Measurements from ENCODE around the gene MPV17L.
"Not testable (repeated sequence)": the region's sequence is repeated elsewhere in the genome, so short reads cannot be mapped to it uniquely, and the experiment has no call there.

Gene MPV17L

DNA sequence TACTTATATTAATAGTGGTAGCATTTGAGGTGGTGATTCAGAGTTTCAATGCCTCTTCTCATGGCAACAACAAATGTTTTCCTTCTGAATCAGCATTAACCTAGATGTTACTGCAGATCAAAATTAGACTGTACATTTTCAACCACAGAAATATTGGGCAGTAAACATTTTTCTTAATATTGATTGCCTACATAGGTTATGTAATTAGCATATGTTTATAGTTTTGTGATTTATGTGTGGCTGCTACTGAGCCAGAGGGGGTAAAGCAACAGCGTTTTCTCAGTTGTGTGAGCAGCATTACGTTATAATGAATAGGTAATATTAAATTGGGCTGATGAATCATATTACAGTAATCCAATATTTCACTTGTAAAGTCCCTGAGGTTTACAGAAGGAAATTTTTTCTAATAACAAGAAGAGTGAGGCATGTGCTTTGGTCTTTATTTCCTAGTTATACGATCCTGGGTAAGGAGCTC is 20.0 kb downstream of the MPV17L start:
- no peak for DNase-seq

DNA sequence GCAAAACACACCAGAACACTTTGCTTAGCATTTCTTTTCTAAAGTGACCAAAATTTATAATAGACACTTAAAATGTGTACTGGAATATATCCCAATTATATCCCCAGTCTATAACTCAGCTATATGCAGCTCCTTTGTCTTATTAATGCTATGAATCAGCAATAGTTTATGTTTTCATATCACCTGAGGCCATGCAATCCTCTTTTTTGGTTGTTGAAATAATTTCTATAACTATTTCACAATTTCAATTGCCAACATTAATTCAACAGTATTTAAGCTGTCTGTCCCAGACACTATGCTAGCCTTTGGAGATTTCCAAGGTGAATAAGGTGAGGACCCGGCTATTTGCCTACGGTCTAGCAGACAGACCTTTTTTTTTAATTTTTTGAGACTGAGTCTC is 21.6 kb downstream of the MPV17L start:
- no peak for DNase-seq

DNA sequence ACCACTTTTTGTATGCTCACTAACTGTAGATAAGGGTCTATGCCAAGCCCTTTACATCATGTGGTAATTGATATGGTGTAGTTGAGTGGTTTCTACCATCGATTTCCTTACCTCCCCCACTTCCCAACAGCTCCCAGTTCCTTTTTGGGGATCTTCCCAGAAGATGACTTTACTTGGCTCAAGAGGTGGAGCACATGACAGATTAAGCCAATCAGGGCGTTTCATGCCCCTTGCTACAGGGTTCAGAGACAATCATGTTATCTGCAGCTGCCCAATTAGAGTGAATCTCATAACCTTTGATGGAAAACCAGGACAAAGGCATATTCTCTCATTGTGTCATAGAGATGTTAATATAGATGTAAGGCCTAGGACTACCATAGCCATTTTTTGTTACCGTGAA is 22.7 kb downstream of the MPV17L start:
- DNase-seq: no peak

DNA sequence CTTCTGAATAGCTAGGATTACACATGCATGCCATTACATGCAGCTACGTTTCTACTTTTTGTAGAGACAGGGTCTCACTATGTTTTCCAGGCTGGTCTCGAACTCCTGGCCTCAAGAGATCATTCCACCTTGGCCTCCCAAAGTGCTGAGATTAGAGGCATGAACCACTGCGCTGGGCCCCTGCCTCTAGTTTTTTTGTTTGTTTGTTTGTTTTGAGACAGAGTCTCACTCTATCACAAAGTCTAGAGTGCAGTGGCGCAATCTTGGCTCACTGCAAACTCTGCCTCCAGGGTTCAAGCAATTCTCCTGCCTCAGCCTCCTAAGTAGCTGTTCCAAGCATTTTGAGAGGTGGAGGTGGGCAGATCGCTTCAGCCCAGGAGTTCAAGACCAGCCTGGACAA is 26.1 kb downstream of the MPV17L start:
- DNase-seq: not testable (repeated sequence)

DNA sequence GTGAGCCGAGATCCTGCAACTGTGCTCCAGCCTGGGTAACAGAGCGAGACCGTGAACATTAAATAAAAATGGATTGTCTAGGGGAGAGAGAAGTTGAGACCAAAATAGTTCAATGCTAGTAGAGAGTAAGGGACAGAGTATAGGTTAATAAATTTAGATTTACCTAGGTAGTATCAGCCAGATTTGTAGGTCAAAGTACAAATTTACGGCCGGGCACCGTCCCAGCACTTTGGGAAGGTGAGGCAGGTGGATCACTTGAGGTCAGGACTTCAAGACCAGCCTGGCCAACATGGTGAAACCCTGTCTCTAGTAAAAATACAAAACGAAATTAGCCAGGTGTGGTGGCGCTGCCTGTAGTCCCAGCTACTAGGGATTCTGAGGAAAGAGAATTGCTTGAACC is 26.7 kb downstream of the MPV17L start:
- no peak for DNase-seq

DNA sequence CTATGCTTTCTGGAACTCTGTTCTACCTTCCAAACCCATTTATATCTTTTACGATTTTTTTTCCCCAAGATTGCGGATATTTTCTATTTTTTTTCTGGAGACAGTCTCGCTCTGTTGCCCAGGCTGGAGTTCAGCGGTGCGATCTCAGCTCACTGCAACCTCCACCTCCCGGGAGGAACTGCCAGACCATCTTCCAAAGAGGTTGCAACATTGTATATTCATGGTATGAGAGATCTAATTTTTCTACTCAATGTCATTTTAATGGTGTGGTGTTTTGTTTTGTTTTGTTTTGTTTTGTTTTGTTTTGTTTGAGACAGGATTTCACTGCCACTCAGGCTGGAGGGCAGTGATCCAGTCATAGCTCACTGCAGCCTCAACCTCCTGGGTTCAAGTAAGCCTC is 30.3 kb downstream of the MPV17L start:
- DNase-seq: no peak

DNA sequence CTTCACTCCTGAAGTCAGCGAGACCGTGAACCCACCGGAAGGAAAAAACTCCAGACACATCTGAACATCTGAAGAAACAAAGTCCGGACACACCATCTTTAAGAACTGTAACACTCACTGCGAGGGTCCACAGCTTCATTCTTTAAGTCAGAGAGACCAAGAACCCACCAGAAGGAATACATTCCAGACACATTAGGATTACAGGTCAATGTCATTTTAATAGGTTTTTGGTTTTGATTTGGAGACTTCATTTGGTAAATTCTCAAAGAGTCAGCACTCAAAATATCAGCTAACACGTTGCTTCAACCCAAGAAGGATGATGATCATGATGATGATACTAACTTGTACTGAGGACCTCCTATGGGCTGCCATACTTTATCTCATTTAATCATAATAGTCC is 31.2 kb downstream of the MPV17L start:
- no peak for DNase-seq

DNA sequence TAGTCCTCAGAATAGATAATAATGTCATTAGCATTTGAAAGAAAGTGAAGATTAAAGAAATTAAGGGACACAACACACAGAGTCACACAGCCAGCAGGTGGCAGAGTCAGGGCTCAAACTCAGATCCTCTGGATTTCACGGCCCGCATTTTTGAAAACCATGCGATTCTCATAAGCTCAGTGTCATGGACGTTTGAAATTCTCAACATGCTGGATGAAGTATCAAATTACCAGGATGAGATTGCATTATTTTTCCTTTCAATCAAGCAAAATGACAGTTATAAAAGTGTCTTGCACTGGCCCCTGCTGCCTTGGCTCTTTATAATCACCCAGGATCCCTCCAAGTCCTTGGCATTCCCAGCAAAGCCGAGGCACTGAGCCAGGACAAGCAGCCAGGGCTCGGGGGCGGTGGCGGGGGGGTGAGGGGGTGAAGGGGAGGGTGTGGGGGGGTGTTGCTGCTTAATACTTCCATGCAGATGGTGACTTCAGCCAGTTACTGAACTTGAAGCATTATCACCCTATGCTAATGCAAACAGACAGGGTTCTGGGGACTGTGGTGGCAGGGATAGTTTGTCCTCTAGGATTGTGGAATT is 32.2 kb downstream of the MPV17L start:
- DNase-seq: peak in 1 of 2 experiments; percentile 51

DNA sequence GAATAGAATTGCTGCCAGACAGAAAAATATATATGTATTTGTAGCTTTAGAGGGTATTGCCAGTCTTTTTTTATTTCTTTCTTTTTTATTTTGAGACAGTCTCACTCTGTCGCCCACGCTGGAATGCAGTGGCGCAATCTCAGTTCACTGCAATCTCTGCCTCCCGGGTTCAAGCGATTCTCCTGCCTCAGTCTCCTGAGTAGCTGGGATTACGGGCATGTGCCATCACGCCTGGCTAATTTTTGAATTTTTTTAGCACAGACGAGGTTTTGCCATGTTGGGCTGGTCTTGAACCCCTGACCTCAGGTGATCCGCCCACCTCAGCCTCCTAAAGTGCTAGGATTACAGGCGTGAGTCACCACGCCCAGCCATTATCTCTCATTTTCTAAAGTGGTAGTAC is 35.3 kb downstream of the MPV17L start:
- DNase-seq: not testable (repeated sequence)

DNA sequence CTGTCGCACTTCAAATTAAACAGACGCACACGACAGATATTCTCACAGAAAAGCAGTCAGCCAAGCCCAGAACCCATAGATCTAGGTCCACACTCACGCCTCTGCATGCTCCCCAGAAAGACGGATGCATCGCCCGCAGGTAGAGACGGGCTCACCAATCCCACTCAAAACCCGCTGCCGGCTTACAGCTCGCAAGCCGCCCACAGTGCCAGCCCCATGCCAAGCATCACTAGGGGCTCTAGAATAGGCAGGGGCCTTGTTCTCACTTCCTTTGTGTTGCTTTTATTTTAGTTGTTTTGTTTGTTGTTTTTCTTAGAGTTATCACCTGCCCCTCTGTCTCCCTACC is 38.5 kb downstream of the MPV17L start:
- DNase-seq: no peak

DNA sequence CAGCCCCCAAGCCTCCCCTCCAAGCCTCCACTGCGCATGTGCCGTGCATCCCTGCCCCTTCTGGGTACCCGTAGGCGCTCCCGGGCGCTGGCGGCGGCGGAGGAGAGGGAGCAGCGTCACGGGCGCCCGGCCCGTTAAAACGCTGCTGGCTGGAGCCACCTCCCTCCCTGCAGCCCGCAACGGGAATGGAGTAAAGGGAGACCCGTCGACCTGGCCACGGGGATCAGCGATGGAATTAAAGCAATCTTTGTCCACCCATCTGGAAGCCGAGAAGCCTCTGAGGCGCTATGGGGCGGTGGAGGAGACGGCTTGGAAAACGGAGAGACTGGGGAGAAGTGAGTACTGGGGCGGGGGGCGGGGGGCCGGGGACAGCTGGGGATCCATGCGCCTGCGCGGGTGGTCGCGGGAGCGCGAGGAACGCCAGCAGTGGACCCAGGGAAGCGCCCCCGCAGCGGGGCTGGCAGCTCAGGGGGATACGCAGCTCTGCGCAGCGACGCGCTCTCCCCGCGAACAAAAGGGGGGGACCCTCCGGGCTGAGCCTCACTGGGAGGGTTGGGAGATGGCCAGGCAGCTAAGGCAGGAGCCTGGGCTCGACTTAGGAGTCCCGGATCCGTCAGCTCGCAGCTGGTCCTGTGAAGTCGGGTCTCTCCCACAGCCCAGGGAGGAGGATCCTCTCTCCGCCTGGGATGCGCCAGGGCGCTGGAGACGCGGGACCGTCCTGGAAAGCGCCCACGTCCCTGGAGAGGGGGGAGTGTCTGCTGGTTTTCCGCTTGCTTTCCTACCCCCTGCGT is 39.1 kb downstream of the MPV17L start, which contains the start of gene BMERB1:
TSS of gene BMERB1 (plus strand) at position 164 of the 791 bp plus-strand sequence. CDS start at position 230, 66 bp downstream.
- DNase-seq: peak; percentile 42 to 83

DNA sequence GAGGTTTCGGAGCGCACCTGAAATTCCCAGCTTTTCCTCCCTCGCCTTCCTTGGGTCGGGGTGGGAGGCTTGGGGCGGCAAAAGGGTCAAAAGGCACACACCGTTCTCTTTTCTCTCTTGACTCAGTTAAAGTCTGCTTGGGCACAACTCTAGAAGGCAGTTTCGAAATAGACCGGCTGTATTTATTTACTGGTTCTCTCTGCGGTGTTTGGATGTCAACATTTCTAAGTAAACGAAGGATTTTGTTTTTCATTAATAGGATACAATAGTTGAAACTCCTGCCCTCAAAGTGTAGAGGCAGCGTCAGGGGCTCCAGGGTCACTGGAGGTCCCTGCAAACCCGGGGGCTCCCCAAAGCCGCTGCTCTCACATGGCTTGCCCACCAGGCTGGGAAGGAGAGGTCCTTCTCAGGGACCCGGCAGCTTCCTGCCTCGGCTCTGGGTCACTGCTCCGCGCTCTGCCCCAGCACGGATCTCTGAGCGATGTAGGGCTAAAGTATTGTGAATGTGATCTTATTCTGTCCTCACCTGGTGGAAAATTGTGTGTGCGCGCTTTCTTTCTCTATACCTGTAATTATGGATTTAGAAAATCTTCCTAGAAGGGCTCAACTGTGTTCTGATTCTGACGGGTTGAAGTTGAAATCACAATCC is 39.8 kb downstream of the MPV17L start:
- peak in 1 of 2 experiments; percentile 57 for DNase-seq

DNA sequence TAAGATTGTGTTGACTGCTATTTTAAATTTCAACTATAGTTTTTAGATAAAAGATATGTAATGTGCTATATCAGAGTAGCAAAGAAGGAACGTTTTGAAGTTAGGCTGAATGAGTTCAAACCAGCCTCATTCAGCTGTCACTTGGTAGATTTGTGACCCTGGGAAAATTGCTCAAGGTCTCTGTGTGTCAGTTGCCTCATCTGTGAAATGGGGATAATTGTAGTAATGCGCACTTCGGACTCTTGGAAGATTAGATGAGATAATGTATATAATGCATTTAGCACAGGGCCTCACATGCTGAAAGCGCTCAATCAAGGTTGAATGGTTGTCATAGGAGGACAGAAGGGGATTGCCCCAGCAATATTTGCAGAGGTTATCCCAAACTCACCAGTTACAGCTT is 43.5 kb downstream of the MPV17L start:
- DNase-seq: no peak

DNA sequence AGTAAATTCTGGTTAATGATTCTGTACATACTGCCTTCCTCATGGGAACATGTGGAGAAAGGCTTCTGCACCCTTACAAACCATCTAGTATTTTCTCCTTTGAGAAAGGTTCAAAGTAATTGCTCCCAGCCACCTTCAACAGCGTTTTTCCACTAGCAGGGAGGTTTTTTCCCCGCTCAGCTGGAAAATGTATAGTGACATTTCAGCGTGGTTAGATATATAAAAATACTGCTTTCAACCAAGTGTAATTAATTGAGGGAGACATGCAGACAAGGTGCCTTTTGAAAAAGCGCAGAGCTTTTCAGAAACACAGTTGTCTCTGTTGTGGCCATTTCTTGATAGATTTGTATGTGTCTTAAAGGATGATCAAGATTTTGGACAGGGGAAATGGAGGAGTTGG is 44.0 kb downstream of the MPV17L start:
- no peak for DNase-seq

DNA sequence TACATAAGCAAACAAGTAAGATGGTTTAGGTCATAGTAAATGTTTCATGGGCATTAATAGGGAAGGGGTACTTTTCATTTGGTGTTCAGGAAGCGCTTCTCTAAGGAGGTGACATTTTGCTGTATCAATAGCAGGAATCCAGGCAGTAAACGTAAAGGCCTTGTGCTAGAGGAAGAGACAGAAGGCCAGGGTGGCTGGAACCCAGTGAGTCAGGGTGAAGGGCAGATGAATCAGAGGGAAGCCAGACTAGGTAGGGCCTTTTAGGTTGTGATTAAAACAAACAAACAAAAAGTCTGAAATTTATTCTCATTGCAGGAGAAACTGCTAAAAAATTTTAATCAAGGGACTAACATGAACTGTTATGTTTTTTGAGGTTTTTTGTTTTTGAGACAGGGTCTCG is 45.3 kb downstream of the MPV17L start:
- no peak for DNase-seq

DNA sequence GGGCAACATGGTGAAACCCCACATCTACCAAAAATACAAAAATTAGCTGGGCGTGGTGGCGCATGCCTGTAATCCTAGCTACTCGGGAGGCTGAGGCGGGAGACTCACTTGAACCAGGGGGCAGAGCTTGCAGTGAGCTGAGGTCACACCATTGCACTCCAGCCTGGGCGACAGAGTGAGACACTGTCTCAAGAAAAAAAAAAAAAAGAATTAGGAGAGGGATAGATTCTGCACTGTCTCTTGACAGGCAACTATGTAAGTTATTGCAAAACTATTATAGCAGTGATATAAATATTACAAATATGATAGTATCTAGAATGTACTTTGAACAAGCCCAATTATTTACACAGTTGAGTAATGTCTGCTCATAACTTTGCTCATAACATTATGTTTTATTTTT is 46.6 kb downstream of the MPV17L start:
- not testable (repeated sequence) for DNase-seq

DNA sequence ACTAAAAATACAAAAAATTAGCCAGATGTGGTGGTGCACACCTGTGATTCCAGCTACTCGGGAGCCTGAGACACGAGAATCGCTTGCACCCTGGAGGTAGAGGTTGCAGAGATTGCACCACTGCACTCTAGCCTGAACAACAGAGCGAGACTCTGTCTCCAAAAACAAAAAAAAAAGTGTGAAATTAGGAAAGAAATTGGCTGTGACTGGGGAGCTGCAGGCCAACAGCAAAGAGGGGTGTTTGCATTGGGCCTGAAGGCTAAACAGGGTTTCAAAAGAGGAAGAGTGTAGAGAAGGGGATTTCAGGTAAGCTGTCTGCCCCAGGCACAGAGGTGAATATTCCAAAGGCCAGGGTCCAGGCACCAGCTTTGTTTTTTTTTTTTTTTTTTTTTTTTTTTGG is 48.2 kb downstream of the MPV17L start:
- DNase-seq: no peak

DNA sequence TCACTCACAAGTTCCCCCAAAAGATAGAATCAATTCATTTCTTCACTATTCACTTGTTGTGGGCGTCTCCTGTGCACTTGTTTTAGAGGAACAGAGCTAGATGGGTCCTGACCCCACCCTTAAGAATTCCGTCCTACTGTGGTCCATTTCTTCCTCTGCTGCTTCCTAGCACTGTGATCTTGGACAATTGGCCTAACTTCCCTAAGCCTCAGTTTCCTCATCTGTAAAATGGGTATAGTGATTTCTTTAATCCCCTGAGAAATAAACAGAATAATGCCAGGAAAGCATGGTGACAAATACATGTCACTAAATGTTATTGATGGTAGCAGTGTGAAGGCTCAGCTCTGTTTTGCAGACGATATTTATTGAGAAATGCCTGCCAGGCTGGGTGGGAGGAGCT is 48.7 kb downstream of the MPV17L start:
- DNase-seq: no peak

DNA sequence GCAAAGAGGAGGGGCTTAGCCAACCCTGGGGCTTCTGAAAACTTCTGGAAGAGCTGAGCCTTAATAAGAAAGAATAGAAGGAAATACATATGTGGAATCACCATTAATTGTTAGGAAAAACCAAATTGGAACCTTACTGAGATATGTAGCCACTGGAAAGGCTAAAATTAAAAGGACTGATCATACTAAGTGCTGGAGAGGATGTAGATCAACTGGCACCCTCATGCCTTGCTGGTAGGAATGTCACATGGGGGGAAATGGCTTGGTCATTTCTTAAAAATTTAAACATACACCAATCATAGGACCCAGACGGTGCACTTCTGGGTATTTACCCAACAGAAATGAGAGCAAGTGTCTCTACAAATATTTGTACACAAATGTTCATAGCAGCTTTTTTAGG is 49.9 kb downstream of the MPV17L start:
- no peak for DNase-seq

DNA sequence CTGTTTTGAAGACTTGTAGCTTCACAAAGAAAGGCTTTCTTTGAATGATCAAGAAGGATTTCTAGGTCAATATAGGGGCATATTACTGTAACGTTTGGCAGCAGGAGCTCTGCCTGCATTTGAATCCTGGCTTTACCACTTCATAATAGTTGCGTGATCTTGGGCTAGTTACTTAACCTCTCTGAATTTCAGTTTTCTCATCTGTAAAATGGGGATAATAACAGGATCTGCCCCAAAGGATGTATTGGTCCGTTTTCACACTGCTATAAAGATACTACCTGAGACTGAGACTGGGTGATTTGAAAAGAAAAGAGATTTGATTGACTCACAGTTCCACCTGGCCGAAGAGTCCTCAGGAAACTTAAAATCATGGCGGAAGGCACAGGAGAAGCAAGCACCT is 51.3 kb downstream of the MPV17L start:
- no peak for DNase-seq

DNA sequence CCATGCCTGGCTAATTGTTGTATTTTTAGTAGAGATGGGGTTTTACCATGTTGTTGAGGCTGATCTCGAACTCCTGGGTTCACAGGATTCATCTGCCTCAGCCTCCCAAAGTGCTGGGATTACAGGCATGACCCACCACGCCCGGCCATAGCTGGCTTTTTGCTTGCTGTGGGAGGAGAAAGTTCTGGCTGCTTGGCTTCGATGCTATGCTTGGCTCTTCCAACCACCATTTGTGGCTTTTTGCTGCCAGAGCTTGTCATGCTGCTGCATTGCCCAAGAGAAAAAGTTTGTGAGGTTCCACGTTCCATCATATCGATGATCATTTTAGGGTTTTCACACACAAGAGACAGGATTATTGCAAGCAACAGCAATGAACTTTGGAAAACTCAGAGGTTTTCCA is 55.1 kb downstream of the MPV17L start:
- no peak for DNase-seq

DNA sequence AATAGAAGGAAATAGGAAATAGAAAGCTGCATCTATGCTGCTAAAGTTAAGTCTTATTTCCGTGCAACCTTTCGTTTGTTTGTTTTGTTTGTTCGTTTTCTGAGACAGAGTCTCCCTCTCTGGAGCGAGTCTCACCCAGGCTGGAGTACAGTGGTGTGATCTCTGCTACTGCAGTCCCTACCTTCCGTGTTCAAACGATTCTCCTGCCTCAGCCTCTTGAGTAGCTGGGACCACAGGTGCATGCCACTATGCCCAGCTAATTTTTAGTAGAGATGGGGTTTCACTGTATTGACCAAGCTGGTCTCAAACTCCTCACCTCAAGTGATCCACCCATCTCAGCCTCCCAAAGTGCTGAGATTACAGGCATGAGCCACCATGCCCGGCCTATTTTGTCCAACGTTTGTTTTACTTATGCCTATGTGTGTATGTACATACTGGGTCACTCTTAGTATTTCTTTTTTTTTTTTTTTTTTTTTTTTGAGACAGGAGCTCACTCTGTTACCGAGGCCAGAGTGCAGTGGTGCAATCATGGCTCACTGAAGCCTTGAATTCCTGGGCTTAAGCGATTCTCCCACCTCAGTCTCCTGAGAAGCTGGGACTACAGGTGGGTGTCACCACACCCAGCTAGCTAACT is 55.7 kb downstream of the MPV17L start:
- DNase-seq: no peak

DNA sequence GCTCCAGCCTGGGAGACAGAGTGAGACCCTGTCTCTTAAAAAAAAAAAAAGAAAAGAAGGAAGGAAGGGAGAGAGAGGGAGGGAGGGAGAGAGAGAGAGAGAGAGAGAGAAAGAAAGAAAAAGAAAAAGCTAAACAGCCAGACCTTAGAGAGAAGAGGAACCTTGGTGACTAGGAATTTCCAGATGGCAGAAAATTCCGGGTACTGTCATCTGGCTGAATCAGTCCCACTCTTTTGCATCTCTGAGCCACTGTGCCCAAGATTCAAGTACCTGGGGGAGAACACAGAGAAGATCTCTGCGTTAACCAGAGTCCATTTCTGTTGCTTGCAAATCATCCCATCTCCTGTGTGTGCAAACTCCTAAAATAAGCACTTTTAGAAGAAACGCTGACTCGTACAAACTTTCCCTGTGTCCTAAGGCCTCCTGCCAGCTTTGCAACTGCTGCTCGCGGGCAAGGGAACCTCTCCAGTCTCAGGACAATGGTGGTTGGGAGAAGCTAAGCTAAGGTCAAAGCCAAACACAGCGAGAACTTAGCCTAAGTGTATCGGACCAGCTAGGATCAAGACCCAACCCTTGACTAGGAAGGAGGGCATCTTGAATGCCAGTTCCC is 56.8 kb downstream of the MPV17L start:
- no peak for DNase-seq
